ENCODE results near the gene CUX1. TPM values are rescaled to one million over a fixed set of nuclear protein-coding genes. Genes with fewer than 3 reads are reported as not detected.

CUX1 gene
- total and polyA plus RNA-seq, 2 of the 13 experiments (the other 11 are each of a cell fraction or from before 2014, with no cell fraction given), result 13.7 to 14.9 TPM

- TF ChIP-seq ZNF646 (CRISPR knock-in tag; IDR thresholded peaks at IDR 0.05) (no peak), WIZ (CRISPR knock-in tag; IDR thresholded peaks at IDR 0.05) (no peak), ZNF703 (CRISPR knock-in tag; IDR thresholded peaks at IDR 0.05; ENCODE audit: borderline replicate concordance) (no peak), ZNF704 (CRISPR knock-in tag; IDR thresholded peaks at IDR 0.05; ENCODE audit: borderline replicate concordance) (no peak), ZNF207 (IDR thresholded peaks at IDR 0.05; ENCODE audit: borderline replicate concordance) (no peak), ZFX (CRISPR knock-in tag; IDR thresholded peaks at IDR 0.05; ENCODE audit: low read depth) (peak; percentile 58; the same call in 1 of the 2 replicates), RBAK (CRISPR knock-in tag; IDR thresholded peaks at IDR 0.05) (no peak), THAP7 (CRISPR knock-in tag; IDR thresholded peaks at IDR 0.05) (no peak), PATZ1 (CRISPR knock-in tag; IDR thresholded peaks at IDR 0.05) (peak; percentile 65), SAP130 (CRISPR knock-in tag; IDR thresholded peaks at IDR 0.05; ENCODE audit: low read depth) (0 out of 2 replicates have a peak, but pooled peaks have one; percentile 49), TARDBP (CRISPR knock-in tag; IDR thresholded peaks at IDR 0.05) (peak; percentile 67; the same call in 1 of the 2 replicates), MAZ (IDR thresholded peaks at IDR 0.05; ENCODE audit: borderline replicate concordance, low read depth, low read length) (no peak), MAZ (CRISPR knock-in tag; IDR thresholded peaks at IDR 0.05; ENCODE audit: low read depth) (0 out of 2 replicates have a peak, but pooled peaks have one; percentile 20), ZNF883 (CRISPR knock-in tag; IDR thresholded peaks at IDR 0.05; ENCODE audit: not compliant biosample characterization) (peak; percentile 52), TEF (CRISPR knock-in tag; IDR thresholded peaks at IDR 0.05) (no peak), SP140L (CRISPR knock-in tag; IDR thresholded peaks at IDR 0.05; ENCODE audit: borderline replicate concordance) (no peak)
These were observed 489.7 kb downstream of the CUX1 start (continued) for GRCh38 chr7:102306916-102307677.
